Activated CD4-positive, alpha-beta T cell treated with anti-CD3 and anti-CD28 coated beads for 4 hours (primary cell): ENCODE measurements around the gene EEF1A1.
"Not testable (repeated sequence)": the region's sequence is repeated elsewhere in the genome, so short reads cannot be mapped to it uniquely, and the experiment has no call there.

Experiments used
- DNase-seq, 2 donors: peaks; one replicate each; pipeline ENCODE4 v3.0.0-alpha.2; 2020

The EEF1A1 gene

DNA sequence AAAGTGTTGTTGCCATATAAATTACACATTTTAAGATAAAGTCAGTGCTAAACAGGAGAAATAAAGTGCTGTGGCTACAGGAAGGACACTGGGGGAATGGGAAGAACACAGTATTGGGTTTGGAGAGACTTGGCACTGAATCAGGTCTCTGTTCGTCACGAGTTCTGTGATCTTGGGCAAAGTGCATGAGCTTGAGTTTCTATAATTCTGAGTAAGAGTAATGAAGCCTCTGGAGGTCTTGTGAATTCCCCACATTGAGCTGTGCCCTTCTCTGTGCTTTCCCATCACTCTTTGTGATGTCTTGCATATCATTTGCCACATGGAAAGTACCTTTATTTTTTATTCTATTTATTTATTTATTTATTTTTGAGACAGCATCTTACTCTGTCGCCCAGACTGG is 16.8 kb upstream of the EEF1A1 start:
- DNase-seq: no peak

DNA sequence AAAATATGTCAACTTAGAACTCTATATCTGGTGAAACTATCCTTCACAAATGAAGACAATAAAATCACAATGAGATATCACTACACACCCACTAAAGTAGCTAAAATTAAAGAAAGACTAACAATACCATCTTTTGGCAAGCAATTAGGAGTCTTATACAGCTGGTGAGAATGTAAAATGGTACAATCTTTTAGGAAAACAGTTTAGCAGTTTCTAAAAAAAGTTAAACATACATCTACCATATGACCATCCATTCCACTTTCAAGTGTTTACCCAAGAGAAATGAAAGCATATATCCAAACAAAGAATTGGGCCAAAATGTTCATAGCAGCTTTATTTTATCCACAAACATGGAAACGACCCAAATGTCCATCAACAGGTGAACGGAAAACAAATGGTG is 13.8 kb upstream of the EEF1A1 start:
- DNase-seq: no peak

DNA sequence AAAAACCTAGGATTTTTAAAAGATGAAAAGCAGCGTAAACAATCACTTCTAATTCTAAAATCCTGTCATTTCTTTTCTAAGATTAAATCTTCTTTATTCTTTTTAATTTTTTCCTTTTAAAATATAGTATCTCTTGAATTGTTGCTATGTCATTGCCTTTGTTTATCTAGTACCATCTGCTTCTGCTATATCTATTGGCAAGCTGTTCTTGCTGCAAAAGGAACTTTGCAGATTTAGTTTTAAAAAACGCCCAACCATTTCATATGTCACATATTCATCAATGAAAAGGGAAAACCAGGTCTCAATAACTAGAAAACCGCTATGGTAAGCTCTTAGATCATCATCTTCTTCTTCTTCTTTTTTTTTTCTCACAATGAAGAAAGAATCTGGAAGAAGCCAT is 11.5 kb upstream of the EEF1A1 start:
- DNase-seq: no peak

DNA sequence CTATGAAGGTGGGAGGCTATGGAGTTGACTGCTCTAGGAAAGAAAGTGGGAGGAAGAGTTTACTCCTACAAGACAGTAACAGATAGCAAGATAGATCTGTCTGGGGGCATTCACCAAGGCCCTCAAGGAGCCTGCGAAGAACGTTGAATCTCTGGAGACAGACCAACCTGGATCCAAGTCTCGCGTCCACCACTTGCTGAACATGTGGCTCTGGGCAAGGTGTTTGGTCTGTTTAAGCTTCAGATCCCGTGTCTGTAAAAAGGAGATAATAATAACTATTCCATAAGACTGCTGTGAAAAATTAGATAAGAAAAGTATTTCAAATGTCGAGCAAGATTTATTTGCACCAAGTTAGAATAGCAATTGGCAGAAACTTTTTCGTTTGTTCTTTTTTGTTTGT is 8.1 kb upstream of the EEF1A1 start:
- DNase-seq: no peak

DNA sequence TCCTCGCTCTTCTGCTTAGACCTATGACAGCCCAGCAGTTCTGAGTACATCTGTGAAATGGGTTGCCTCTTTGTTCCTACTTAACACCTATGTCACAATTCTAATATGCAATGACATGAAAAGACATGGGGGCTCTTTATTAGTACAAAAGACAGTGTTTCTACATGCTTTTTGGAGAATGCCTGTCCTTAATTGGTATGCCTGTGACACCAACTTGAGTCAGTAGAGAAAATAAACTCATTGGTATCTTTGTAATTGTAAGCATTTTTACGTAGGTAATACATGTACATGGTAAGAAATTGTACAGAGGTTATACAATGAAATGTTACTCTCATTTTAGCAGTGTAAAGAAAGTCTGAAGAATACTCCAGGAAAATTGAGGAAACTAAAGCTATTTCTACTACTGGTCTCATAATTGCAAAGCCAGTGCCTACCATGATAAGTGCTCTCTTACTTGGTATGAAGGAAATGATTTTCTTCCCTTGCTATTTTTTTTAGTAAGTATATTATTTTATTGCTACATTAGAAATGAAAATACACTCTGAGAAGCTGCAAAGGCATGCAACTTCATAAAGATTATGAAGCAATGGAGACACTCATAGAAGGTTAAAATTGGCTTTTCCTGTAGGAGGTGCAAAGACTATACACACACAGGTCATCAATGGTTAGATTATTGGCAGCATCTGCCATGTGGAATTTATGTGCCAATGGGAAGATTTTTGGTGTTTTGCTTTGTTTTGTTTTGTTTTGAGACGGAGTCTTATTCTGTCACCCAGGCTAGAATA is 4.9 kb upstream of the EEF1A1 start:
- DNase-seq: no peak

DNA sequence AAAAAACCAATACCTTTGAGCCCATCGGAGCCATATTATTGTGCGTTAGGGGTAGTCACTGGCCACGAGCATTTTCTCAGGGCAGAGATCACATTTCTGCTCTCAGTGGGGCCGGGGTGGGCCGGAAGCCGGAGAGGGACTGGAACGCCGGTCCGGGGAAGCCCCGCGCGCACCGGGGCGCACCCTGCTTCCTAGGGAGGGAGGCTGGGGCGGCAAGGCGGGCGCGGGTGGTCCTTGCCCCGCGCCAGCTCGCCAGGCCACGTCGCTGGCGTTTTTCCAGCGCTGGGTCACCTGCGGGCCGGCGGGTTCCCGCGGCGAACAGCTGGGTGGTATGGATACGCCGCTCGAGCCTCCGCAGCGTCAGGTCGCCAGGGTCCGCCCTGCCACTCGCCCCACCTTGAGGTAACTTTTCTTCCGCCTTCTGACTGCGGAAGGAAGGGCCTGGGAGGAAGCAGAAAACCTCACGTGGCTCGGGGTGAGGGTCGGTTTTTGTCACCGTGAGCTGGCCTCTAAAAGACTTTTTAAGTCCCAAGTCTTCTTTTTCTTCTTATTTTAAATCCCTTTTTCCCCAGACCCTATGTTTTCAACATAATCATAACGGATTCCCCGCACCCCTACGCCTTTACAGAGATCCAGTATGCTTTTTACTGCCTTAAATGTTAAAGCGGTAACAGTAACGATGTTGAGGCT is 2.7 kb upstream of the EEF1A1 start:
- DNase-seq: peak; percentile 73 to 81

- peak in 1 of 2 donors; percentile 77 for DNase-seq
Observed at GRCh38 chr6:73521351-73521985, 636 bp upstream of the EEF1A1 start.

- peak; percentile 84 for DNase-seq
Observed at GRCh38 chr6:73519926-73520687, 725 bp downstream of the EEF1A1 start.

- not testable (repeated sequence) for DNase-seq
Observed at GRCh38 chr6:73518982-73519881, 1.6 kb downstream of the EEF1A1 start.

DNA sequence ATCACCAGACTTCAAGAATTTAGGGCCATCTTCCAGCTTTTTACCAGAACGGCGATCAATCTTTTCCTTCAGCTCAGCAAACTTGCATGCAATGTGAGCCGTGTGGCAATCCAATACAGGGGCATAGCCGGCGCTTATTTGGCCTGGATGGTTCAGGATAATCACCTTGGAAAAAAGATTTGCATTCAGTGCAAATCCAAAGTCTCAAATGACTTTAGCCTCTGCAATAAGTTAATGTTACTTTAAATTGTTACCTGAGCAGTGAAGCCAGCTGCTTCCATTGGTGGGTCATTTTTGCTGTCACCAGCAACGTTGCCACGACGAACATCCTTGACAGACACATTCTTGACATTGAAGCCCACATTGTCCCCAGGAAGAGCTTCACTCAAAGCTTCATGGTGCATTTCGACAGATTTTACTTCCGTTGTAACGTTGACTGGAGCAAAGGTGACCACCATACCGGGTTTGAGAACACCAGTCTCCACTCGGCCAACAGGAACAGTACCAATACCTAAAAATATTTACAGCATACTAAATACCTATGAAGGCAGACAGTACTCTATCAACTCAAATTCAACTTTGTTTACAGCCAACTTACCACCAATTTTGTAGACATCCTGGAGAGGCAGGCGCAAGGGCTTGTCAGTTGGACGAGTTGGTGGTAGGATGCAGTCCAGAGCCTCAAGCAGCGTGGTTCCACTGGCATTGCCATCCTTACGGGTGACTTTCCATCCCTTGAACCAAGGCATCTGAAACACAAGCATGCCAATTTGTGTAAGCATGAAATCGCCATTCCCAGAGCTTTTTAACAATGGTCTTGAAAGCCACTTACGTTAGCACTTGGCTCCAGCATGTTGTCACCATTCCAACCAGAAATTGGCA is 2.5 kb downstream of the EEF1A1 start:
- not testable (repeated sequence) for DNase-seq

GRCh38 chr6:73516514-73517489 is 4.0 kb downstream of the EEF1A1 start:
- DNase-seq: no peak

DNA sequence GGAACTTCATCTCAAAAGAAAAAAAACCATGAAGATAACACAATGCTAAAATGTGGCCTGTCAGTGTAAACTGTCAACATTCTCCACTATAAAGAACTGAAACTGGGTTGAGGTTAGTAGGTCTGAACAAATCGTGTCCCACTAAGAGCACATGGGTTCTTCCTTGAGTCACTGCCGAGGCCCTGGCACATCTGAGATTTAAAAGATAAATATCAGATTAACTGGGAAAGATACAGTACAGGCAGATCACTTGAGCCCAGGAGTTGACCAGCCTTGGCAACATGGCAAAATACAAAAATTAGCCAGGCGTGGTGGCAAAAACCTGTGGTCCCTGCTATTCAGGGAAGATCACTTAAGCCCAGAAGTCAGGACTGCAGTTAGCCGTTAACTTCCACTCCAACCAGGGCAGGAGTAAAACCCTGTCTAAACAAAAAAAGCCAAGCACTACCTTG is 5.6 kb downstream of the EEF1A1 start:
- DNase-seq: no peak

- DNase-seq: no peak
Observed at GRCh38 chr6:73514746-73515110, 6.1 kb downstream of the EEF1A1 start.

GRCh38 chr6:73513496-73513854 is 7.4 kb downstream of the EEF1A1 start:
- DNase-seq: no peak

DNA sequence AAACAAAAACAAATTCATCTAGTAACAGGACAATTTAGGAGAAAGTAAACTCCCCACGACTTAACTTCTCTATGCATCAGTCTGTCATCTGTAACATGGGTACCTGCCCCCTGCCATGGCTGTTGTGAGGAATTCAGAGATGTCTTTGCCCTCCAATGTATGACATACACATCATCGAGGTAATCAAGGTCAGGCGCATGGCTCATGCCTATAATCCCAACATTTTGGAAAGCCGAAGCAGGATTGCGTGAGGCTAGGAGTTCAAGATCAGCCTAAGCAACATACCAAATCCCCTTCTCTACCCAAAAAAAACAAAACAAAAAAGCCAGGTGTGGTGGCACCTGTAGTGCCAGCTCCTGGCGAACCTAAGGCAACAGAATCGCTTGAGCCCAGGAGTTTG is 9.0 kb downstream of the EEF1A1 start:
- no peak for DNase-seq

GRCh38 chr6:73509851-73510250 is 11.0 kb downstream of the EEF1A1 start:
- DNase-seq: no peak

- no peak for DNase-seq
Observed at GRCh38 chr6:73508776-73509175, 12.1 kb downstream of the EEF1A1 start.

- DNase-seq: no peak
Observed at GRCh38 chr6:73506246-73506645, 14.6 kb downstream of the EEF1A1 start.

DNA sequence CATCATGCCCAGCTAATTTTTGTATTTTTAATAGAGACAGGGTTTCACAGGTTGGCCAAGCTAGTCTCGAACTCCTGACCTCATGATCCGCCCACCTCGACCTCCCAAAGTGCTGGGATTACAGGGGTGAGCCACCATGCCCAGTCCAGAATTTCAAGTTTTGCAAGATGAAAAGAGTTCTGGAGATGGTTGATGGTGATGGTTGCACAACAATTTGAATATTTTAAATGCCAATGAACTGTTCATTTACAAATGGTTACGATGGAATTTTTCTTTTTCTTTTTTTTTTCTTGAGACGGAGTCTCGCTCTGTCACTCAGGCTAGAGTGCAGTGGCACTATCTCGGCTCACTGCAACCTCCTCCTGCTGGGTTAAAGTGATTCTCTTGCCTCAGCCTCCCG is 15.1 kb downstream of the EEF1A1 start:
- not testable (repeated sequence) for DNase-seq

DNA sequence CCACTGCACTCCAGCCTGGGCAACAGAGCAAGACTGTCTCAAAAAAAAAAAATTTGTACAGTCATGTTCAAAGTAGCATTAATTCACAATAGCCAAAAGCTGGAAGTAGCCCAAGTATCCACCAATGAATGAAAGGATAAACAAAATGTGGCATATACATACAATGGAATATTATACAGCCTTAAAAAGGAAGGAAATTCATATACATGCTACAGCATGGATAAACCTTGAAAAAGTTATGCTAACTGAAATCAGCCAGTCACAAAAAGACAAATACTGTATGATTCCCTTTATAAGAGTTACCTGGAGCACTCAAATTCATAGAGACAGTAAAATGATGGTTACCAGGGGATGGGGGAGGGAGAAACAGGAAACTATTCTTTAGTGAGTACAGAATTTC is 15.7 kb downstream of the EEF1A1 start:
- no peak for DNase-seq
